ENCODE data around the gene GPT2.

DNA sequence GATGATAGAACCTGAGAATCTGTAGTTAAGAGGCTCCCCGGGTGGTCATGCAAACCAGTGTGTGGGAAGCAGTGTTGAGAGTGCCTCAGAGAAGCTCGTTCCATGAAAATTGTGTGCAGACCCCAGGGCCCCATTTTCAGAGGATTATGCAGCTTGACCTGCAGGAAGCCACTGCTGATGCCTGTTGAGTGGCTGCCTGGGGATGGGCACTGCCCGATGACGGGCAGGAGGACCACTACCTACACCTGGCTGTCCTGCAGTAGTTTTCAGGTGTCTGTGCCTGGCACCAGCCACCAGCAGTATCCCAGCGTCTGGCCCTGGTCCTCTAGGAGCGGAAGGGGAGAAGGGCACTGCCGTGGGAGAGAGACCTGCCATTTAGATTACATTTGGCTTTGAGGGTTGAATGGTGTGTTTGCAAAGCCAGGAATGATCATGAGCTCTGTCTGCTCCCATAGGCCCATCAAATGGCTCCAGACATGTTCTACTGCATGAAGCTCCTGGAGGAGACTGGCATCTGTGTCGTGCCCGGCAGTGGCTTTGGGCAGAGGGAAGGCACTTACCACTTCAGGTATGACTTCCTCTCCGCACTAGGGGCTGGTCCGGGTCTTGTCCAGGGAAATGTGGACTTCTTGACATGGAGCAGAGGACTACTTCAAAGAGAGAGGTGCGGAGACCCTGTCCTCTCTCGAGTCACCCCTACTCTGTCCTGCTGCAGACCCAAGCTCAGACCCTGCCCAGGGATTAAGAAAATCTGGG lies 42.5 kb downstream of the GPT2 start:
- TF ChIP-seq, protein P1, sequence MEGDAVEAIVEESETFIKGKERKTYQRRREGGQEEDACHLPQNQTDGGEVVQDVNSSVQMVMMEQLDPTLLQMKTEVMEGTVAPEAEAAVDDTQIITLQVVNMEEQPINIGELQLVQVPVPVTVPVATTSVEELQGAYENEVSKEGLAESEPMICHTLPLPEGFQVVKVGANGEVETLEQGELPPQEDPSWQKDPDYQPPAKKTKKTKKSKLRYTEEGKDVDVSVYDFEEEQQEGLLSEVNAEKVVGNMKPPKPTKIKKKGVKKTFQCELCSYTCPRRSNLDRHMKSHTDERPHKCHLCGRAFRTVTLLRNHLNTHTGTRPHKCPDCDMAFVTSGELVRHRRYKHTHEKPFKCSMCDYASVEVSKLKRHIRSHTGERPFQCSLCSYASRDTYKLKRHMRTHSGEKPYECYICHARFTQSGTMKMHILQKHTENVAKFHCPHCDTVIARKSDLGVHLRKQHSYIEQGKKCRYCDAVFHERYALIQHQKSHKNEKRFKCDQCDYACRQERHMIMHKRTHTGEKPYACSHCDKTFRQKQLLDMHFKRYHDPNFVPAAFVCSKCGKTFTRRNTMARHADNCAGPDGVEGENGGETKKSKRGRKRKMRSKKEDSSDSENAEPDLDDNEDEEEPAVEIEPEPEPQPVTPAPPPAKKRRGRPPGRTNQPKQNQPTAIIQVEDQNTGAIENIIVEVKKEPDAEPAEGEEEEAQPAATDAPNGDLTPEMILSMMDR (IDR thresholded peaks at IDR 0.05): no peak
- no peak for TF ChIP-seq POLR2A (IDR thresholded peaks at IDR 0.05)

Data from vagina (tissue), 2 donors.